Measurements from ENCODE around the gene BCAN.

The BCAN gene

GRCh38 chr1:156663178-156663577 lies 21.3 kb downstream of the BCAN start:
- DNase-seq, result no peak

GRCh38 chr1:156664046-156664766 lies 22.3 kb downstream of the BCAN start:
- peak; percentile 58 for DNase-seq

- DNase-seq, result peak; percentile 86
Measured at GRCh38 chr1:156664767-156665411, 23.0 kb downstream of the BCAN start.

- DNase-seq, result no peak
Measured at GRCh38 chr1:156665539-156665938, 23.6 kb downstream of the BCAN start.

GRCh38 chr1:156666862-156667609 lies 25.1 kb downstream of the BCAN start:
- no peak for DNase-seq

- DNase-seq, result no peak
Measured at GRCh38 chr1:156667610-156667967, 25.7 kb downstream of the BCAN start.

- no peak for DNase-seq
Measured at GRCh38 chr1:156667968-156668709, 26.2 kb downstream of the BCAN start.

GRCh38 chr1:156668801-156669637 lies 27.1 kb downstream of the BCAN start:
- DNase-seq, result no peak

GRCh38 chr1:156669794-156670193 lies 27.9 kb downstream of the BCAN start:
- DNase-seq, result no peak

- no peak for DNase-seq
Measured at GRCh38 chr1:156670359-156670758, 28.4 kb downstream of the BCAN start.

- no peak for DNase-seq
Measured at GRCh38 chr1:156670791-156671190, 28.9 kb downstream of the BCAN start.

GRCh38 chr1:156671804-156672203 lies 29.9 kb downstream of the BCAN start:
- no peak for DNase-seq

- DNase-seq, result no peak
Measured at GRCh38 chr1:156673387-156674121, 31.6 kb downstream of the BCAN start.

- DNase-seq, result no peak
Measured at GRCh38 chr1:156675210-156676113, 33.5 kb downstream of the BCAN start.

- DNase-seq, result no peak
Measured at GRCh38 chr1:156676114-156676819, 34.4 kb downstream of the BCAN start.

GRCh38 chr1:156676820-156677615 lies 35.1 kb downstream of the BCAN start, which contains the start of gene NES:
TSS of gene NES (minus strand) at chr1:156677407. CDS start at chr1:156677264, 143 bp downstream.
- DNase-seq, result peak; percentile 2

- peak; percentile 49 for DNase-seq
Measured at GRCh38 chr1:156677616-156678596, 36.0 kb downstream of the BCAN start.

GRCh38 chr1:156680056-156680455 lies 38.1 kb downstream of the BCAN start:
- DNase-seq, result no peak

All from DMS79 treated with DMSO at 0.1 percent for 48 hours (cell line).